Measurements from ENCODE around the gene CDK15. TPM values are rescaled to one million over a fixed set of nuclear protein-coding genes. Genes with fewer than 3 reads are reported as not detected.
A peak's percentile ranks its signal among the peaks of the same experiment; 100 is the strongest.

CDK15 gene
- total RNA-seq, 4 donors from 2014 or later, result 0.75 to 3.6 (median 1.2) TPM

DNA sequence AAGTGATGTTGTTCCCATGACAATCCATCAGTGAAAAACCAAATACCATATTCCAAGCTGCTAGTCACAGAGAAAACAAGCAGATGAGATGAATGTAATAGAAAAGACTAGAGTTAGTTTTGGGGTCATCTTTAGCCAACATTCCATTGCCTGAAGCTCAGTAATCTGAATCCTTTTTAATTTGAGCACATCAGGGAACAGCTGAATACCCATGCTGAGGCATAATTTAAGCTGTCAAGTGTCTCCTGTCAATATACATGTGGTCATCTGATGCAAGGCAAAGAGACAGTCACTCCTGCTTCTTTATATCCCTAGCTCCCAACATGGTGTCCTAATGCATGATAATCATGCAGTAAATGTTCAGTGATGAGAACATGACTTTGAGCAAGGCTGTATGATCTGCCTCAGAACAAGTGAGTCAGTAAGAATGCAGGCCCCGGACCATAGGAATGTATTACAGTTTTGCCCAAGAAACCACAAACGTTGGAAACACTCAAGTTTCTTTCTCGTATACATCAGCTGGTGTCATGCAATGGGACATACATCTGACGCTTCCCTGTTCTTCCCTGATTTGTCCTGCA is 48.0 kb downstream of the CDK15 start:
- DNase-seq (ENCODE audit: low spot score) (no peak), ATAC-seq (ENCODE audit: low FRiP score) (no peak)
- TF ChIP-seq, protein P1, sequence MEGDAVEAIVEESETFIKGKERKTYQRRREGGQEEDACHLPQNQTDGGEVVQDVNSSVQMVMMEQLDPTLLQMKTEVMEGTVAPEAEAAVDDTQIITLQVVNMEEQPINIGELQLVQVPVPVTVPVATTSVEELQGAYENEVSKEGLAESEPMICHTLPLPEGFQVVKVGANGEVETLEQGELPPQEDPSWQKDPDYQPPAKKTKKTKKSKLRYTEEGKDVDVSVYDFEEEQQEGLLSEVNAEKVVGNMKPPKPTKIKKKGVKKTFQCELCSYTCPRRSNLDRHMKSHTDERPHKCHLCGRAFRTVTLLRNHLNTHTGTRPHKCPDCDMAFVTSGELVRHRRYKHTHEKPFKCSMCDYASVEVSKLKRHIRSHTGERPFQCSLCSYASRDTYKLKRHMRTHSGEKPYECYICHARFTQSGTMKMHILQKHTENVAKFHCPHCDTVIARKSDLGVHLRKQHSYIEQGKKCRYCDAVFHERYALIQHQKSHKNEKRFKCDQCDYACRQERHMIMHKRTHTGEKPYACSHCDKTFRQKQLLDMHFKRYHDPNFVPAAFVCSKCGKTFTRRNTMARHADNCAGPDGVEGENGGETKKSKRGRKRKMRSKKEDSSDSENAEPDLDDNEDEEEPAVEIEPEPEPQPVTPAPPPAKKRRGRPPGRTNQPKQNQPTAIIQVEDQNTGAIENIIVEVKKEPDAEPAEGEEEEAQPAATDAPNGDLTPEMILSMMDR (IDR thresholded peaks at IDR 0.05), result no peak

DNA sequence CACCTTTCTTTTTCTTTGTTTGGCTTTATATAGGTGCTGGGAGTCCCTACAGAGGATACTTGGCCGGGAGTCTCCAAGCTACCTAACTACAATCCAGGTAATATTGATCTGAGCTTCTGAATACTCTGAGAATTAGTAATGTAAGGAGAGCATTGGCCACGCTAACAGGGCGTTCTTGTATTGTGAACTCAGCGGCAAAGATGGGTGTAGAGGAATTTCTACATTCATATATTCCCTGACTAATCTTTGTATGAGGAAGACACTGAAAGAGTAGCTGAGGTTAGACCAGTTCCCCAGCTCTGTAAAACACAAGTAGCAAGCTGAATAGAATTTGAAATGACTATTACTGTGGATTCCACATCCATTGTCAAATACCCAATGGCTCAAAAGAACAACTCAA is 48.5 kb downstream of the CDK15 start:
- TF ChIP-seq, protein P1 (IDR thresholded peaks at IDR 0.05), result no peak
- DNase-seq (ENCODE audit: low spot score) (no peak), ATAC-seq (ENCODE audit: low FRiP score) (no peak)

DNA sequence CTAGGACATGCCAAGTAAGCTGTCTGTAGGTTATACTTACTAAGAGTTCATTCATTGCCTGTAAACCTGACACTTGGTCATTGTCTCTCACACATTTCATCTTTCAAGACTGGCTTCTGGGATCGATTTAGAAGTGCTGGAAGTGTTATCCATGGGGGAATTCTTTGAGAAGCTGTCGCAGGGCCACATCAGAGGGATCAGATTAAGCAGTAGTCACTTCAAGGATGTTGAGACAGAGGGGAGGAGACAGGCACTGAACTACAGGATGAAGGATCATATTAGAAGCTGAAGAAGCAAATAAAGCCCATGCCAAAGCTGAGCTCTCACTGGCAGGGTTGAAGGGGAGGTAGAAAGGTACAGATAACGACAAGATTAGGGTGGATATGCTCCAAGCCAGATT is 49.0 kb downstream of the CDK15 start:
- DNase-seq (ENCODE audit: low spot score) (no peak), ATAC-seq (ENCODE audit: low FRiP score) (no peak)
- TF ChIP-seq, protein P1 (IDR thresholded peaks at IDR 0.05), result no peak

DNA sequence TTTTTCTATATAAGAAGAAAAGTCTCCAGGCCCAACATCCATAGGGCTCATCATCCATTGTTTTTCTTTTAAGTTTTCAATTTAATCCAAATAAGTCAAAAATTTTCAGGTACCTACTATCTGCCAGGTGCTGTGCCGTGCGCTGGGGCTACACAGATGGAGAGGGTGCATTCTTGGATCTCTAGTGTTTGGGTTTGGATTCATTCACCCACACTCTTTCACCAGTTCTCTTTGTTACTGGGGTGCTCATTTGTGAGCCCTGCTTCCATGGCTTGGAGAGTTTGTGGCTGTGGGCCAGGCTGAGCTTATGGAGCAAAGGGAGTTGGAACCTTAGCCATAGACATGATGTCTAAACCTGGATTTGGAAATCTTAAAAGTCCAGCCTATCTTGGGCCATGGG is 51.0 kb downstream of the CDK15 start:
- TF ChIP-seq, protein P1 (IDR thresholded peaks at IDR 0.05), result no peak
- DNase-seq (ENCODE audit: low spot score) (no peak), ATAC-seq (ENCODE audit: low FRiP score) (no peak)

DNA sequence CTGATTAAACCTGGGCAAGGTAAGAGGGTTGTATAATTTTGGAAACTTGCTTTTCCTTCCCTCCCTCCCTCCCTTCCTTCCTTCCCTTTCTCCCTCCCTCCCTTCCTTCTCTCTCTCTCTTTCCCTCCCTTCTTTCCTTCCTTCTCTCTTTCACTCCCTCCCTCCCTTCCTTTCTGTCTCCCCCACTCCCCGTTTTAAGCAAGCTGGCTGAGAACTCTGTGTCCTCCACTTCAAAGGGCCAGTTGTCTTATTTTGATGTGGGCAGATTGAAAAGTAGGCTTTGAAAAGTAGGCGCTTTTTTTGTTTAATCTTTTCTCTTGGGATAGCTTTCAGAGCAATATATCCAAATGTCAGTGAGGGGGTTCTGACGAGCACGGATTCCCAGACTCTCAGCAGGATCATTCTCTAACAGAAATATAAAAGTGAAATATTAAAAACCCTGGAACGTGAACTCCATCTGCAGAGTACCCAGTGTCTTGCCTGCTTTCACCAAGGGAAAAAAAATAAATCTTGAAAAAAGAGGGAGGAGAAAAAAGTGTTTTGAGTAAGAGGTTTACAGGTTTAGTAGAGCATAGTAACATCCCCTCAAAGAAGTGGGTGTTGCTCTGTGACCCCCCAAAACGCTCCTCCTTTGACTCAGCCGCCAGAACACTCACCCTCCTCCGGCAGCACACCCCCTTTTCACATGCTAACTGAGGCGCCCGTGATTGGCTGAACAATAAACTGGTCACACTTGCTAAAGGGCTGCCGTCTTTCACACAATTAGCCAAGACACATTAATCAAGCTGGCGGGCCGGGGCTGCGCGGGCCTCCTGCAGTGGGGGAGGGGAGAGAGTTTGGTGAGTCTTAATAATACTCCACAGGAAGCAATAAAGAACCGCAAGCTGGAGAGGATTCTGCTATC is 52.2 kb downstream of the CDK15 start:
- TF ChIP-seq, protein P1 (IDR thresholded peaks at IDR 0.05), result no peak
- DNase-seq (ENCODE audit: low spot score) (peak; percentile 27), ATAC-seq (ENCODE audit: low FRiP score) (peak; percentile 92)

DNA sequence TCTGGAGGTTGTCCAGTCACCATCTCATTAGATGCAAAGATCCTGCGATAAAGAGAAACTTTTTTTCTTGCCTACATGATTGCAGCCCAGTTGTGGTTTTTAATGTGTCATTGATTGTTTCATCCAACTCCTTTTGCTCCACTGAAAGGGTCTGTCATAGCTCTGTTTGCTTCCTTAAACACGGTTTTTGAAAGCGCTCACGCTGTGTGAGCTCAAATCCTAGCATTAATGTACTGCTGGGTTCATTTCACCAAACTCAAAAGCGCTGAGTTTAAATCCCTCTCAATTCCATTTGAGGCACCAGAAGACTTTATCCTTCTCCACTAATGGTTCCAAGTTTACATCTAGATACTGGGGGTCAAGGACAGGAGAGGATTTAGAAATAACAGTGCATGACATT is 53.6 kb downstream of the CDK15 start:
- no peak for ATAC-seq (ENCODE audit: low FRiP score)
- TF ChIP-seq, protein P1 (IDR thresholded peaks at IDR 0.05), result no peak
- DNase-seq (ENCODE audit: low spot score), result no peak

All from omental fat pad (tissue), 4 donors.